HL-60 (cell line): ENCODE results near the gene PKP4.

ENCODE experiments used
- DNase-seq, 2 experiments: peaks; one replicate each; pipeline ENCODE4 v3.0.0-alpha.2; 2010 to 2020; ENCODE audit warnings: low read depth in 1 of 2, low spot score in 1 of 2
- H3K27ac ChIP-seq: fragments of 250-450 bp; sonication (Bioruptor Pico); replicated peaks from 2 replicates; pipeline ENCODE4 v1.5.1; 2020; ENCODE audit warnings: mild to moderate bottlenecking, moderate library complexity
- H3K27me3 ChIP-seq: fragments of 250-450 bp; sonication (Bioruptor Pico); 2 replicates; pipeline ENCODE4 v1.5.1; 2021; ENCODE audit warnings: mild to moderate bottlenecking, moderate library complexity; ENCODE audit not compliant: insufficient read depth, poor library complexity, severe bottlenecking
- H3K4me3 ChIP-seq: replicated peaks from 2 replicates; pipeline ENCODE4 v1.5.1; 2011; ENCODE audit warnings: mild to moderate bottlenecking, control low read depth, low read length; ENCODE audit not compliant: insufficient read depth
- GABPA ChIP-seq: IDR thresholded peaks from 2 replicates; pipeline ENCODE4 v1.6.1; 2012; ENCODE audit warnings: low read depth
- POLR2AphosphoS5 ChIP-seq: IDR thresholded peaks from 2 replicates; pipeline ENCODE4 v1.6.1; 2012; ENCODE audit warnings: low read depth
- SPI1 ChIP-seq: IDR thresholded peaks from 2 replicates; pipeline ENCODE4 v1.6.1; 2012; ENCODE audit warnings: low read depth, mild to moderate bottlenecking, borderline replicate concordance
- TF ChIP-seq, protein P1 (sequence below): IDR thresholded peaks from one replicate; pipeline ENCODE4 v1.5.1; 2011; ENCODE audit warnings: low read length, control low read depth, inconsistent platforms; ENCODE audit not compliant: insufficient read depth
- TF ChIP-seq, protein P2 (sequence below): IDR thresholded peaks from 2 replicates; pipeline ENCODE4 v1.6.1; 2012; ENCODE audit warnings: low read depth; ENCODE audit not compliant: insufficient replicate concordance

PKP4 gene

DNA sequence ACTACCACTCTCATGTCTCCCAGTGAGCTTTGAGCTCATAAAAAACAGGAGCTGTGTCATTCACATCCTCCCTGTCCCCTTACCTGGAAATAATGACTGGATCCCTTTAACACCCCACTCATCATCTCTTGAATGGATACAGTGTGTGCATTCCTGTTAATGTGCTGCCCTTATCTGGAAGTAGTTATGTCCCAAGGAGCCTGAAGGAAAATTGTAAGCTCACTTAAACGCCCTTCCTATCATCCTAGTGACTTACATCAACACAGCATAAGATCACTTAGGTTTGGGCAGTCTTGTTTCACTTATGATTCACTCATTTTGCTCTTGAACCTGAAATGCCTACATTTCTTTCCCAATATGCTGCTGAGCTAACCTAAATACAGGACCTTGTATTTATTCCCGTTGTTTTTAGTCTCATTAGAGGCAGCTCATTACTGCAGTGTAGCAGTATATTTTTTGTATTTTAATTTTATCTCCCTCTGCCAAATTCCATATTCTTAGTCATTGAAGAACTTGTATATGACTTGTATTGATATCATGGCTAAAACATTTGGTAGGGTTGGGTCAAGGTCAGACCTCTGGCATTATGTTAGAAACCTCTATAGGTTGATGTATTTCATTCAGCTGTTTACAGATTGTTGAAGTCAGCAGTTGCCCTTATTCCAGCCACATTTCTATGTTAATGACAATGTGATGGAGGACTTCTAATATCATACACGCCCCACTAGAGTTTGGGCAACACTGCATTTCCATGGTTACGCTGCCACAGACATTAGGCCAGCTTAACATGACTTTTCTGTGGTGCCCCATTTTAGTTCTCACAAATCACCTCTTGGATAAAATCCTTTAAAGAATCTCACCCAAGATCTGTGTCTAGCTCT, 72.9 kb downstream of the PKP4 start:
- no peak overlapping the region for H3K4me3 ChIP-seq
- TF ChIP-seq SPI1 (no peak), GABPA (no peak), POLR2AphosphoS5 (no peak)
- TF ChIP-seq, protein P1, sequence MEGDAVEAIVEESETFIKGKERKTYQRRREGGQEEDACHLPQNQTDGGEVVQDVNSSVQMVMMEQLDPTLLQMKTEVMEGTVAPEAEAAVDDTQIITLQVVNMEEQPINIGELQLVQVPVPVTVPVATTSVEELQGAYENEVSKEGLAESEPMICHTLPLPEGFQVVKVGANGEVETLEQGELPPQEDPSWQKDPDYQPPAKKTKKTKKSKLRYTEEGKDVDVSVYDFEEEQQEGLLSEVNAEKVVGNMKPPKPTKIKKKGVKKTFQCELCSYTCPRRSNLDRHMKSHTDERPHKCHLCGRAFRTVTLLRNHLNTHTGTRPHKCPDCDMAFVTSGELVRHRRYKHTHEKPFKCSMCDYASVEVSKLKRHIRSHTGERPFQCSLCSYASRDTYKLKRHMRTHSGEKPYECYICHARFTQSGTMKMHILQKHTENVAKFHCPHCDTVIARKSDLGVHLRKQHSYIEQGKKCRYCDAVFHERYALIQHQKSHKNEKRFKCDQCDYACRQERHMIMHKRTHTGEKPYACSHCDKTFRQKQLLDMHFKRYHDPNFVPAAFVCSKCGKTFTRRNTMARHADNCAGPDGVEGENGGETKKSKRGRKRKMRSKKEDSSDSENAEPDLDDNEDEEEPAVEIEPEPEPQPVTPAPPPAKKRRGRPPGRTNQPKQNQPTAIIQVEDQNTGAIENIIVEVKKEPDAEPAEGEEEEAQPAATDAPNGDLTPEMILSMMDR: no peak
- TF ChIP-seq, protein P2, sequence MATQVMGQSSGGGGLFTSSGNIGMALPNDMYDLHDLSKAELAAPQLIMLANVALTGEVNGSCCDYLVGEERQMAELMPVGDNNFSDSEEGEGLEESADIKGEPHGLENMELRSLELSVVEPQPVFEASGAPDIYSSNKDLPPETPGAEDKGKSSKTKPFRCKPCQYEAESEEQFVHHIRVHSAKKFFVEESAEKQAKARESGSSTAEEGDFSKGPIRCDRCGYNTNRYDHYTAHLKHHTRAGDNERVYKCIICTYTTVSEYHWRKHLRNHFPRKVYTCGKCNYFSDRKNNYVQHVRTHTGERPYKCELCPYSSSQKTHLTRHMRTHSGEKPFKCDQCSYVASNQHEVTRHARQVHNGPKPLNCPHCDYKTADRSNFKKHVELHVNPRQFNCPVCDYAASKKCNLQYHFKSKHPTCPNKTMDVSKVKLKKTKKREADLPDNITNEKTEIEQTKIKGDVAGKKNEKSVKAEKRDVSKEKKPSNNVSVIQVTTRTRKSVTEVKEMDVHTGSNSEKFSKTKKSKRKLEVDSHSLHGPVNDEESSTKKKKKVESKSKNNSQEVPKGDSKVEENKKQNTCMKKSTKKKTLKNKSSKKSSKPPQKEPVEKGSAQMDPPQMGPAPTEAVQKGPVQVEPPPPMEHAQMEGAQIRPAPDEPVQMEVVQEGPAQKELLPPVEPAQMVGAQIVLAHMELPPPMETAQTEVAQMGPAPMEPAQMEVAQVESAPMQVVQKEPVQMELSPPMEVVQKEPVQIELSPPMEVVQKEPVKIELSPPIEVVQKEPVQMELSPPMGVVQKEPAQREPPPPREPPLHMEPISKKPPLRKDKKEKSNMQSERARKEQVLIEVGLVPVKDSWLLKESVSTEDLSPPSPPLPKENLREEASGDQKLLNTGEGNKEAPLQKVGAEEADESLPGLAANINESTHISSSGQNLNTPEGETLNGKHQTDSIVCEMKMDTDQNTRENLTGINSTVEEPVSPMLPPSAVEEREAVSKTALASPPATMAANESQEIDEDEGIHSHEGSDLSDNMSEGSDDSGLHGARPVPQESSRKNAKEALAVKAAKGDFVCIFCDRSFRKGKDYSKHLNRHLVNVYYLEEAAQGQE: no peak
- no peaks in the 10 kb centered on the region for H3K27me3 ChIP-seq
- no peak overlapping the region for H3K27ac ChIP-seq
- DNase-seq: no peak

- TF ChIP-seq, protein P2: no peak
- no peak for TF ChIP-seq POLR2AphosphoS5
- TF ChIP-seq, protein P1: no peak
- no peak for TF ChIP-seq GABPA
- no peak for TF ChIP-seq SPI1
- Histone ChIP-seq H3K27me3 (no peaks in the 10 kb centered on the region), H3K27ac (no peak overlapping the region), H3K4me3 (no peak overlapping the region)
- DNase-seq: no peak
Measured at GRCh38 chr2:158530829-158531228, 74.1 kb downstream of the PKP4 start.

- no peak for DNase-seq
- H3K27me3 ChIP-seq: no peaks in the 10 kb centered on the region
- TF ChIP-seq, protein P2: no peak
- TF ChIP-seq, protein P1: no peak
- TF ChIP-seq GABPA (no peak), SPI1 (no peak), POLR2AphosphoS5 (no peak)
- H3K4me3 ChIP-seq: no peak overlapping the region
- no peak overlapping the region for H3K27ac ChIP-seq
Measured at GRCh38 chr2:158533009-158533408, 76.3 kb downstream of the PKP4 start.
